ENCODE data around the gene THBS3.
"Not testable (repeated sequence)": the region's sequence is repeated elsewhere in the genome, so short reads cannot be mapped to it uniquely, and the experiment has no call there.

DNA sequence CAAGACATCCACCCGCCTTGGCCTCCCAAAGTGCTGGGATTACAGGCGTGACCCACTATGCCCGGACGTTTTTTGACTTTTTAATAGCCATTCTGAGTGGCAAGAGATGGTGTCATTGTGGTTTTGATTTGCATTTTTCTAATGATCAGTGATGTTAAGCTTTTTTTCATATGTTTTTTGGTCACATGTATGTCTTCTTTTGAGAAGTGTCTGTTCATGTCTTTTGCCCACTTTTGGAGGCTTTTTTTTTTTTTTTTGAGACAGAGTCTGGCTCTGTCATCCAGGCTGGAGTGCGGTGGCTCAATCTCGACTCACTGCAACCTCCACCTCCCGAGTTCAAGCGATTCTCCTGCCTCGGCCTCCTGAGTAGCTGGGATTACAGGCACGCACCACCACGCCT, 43.1 kb downstream of the THBS3 start:
- TF ChIP-seq, protein P1, sequence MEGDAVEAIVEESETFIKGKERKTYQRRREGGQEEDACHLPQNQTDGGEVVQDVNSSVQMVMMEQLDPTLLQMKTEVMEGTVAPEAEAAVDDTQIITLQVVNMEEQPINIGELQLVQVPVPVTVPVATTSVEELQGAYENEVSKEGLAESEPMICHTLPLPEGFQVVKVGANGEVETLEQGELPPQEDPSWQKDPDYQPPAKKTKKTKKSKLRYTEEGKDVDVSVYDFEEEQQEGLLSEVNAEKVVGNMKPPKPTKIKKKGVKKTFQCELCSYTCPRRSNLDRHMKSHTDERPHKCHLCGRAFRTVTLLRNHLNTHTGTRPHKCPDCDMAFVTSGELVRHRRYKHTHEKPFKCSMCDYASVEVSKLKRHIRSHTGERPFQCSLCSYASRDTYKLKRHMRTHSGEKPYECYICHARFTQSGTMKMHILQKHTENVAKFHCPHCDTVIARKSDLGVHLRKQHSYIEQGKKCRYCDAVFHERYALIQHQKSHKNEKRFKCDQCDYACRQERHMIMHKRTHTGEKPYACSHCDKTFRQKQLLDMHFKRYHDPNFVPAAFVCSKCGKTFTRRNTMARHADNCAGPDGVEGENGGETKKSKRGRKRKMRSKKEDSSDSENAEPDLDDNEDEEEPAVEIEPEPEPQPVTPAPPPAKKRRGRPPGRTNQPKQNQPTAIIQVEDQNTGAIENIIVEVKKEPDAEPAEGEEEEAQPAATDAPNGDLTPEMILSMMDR (IDR thresholded peaks at IDR 0.05 in 8 of 11, conservative IDR thresholded peaks at IDR 0.05 in 3 of 11), result not testable (repeated sequence)
- not testable (repeated sequence) for TF ChIP-seq POLR2A, POLR2AphosphoS5 (IDR thresholded peaks at IDR 0.05)
